Measurements from ENCODE around the gene CAND1.
"Not testable (repeated sequence)": the region's sequence is repeated elsewhere in the genome, so short reads cannot be mapped to it uniquely, and the experiment has no call there.

The CAND1 gene

DNA sequence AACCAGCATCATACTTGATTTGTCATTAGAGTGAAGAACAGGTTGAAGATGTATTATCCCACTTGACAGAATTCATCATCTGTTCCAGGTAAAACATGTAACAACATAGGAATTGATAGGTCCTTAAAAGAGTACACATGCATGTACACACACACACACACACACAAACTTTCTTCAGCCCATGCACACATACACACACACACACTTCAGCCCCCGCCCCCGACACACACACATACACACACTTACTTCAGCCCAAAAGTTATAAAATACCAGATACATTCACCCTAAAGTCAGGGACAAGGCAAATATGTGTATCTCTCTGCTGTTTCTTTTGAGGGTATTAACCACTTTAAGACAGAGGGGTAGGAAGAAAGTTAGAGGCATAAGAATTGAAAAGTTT is 15.4 kb downstream of the CAND1 start:
- DNase-seq = no peak

DNA sequence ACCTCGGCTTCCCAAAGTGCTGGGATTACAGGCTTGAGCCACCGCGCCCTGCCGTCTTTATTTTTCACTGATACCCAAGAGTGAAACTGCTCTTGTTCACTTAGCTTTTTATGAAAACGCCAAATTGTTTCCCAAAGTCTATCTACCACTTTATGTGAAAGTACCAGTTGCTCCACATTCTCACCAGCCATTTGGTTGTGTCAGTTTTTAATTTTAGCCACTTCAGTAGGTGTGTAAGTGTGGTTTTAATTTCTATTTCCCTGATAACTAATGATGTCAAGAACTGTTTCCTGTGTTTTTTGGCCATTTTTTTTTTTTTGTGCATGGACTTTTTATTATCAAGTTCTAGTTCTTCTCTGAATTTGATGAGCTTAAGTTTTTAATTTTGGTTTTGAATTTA is 17.1 kb downstream of the CAND1 start:
- DNase-seq = no peak

GRCh38 chr12:67287311-67287710 is 18.2 kb downstream of the CAND1 start:
- DNase-seq = no peak

GRCh38 chr12:67288561-67288960 is 19.4 kb downstream of the CAND1 start:
- DNase-seq = no peak

DNA sequence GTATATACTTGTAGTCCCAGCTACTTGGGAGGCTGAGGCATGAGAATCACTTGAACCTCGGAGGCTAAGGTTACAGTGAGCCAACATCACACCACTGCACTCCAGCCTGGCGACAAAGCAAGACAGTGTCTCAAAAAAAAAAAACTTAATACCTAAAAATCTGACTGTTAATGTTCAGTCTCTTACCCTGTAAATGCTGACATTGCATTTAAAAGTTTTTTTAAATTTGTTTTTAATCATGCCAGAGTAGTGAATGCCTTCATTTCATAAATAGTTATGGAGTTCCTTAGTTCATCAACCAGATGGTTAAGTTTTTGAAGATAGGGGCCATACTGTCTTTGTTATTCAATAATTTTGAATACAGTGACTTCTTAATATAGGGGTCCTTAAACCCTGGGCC is 21.2 kb downstream of the CAND1 start:
- no peak for DNase-seq

DNA sequence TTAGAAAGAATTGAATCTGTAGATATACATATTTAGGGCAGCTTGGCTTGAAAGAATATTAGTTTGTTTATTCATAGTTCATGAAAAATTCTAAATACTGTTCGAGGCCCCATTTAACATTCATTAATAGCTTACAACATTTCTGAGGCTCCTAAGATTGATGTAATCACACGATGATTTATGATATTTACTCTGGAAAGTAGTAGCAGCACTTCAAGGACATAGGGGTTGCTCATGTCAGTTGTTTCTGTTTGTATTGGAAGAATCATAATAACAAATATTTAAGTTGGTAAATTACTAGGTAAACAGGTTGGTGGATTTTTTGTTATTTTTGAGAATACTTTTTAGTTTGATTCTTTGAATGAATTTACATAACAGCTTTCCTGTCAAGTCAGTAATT is 30.4 kb downstream of the CAND1 start:
- DNase-seq = no peak

GRCh38 chr12:67299926-67300325 is 30.8 kb downstream of the CAND1 start:
- no peak for DNase-seq

GRCh38 chr12:67302162-67302561 is 33.0 kb downstream of the CAND1 start:
- no peak for DNase-seq

- DNase-seq = no peak
These were observed 36.4 kb downstream of the CAND1 start for GRCh38 chr12:67305544-67305943.

DNA sequence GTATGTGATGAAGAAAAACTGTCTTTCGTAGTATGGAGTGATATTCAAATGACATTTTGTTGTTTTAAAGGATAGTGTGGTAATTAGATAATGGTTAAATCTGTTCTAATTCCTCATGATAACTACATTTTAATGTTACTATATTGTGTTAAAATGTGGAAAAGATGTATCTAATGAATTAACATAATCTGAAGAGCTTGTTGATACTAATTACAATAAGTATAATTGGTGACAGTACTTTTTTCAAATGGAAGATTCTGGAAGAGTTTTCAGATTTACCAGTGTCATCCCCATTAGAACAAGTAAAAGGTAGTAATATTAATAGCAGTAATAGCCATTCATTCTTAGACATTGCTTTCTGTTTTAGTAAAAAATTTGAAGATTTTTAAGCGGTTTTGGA is 37.6 kb downstream of the CAND1 start:
- DNase-seq = no peak

GRCh38 chr12:67315661-67316060 is 46.5 kb downstream of the CAND1 start:
- peak; percentile 21 to 40 for DNase-seq

DNA sequence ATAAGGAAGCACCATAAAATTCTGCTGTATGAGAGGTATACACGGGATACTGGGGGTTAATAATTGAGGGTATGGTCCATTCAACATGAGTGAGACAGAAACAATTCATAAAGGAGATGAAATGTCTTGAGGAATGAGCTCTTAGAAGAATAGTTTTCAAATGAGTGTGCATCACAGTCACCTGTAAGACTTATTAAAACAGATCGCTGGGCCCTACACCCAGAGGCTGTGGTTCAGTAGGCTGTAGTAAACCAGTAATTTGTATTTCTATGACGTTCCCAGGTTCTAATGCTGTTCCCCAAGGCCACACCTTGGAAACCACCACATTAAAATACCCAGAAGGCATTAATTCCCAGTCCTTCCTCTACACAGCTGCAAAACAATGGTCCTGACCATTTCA is 49.6 kb downstream of the CAND1 start:
- no peak for DNase-seq

DNA sequence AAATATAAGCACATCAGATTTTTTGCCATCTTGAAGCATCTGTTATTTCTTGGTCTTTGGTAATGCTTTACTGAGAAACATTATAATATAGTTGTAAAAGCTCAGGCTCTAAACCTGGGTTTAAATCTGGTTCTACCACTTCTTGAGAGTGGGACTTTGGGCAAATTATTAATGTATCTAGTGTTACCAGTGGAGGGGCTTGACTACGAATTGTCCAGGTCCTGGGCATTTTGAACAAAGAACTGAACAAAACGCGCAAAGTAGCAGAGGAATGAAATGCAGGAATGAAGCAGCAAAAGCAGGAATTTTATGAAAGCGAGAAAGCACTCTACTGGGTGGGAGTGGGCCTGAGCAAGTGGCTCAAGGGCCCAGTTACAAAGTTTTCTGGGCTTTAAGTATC is 50.8 kb downstream of the CAND1 start:
- no peak for DNase-seq

GRCh38 chr12:67320614-67321295 is 51.6 kb downstream of the CAND1 start:
- DNase-seq = no peak

GRCh38 chr12:67322580-67322979 is 53.4 kb downstream of the CAND1 start:
- DNase-seq = no peak

GRCh38 chr12:67323007-67323406 is 53.8 kb downstream of the CAND1 start:
- no peak for DNase-seq

DNA sequence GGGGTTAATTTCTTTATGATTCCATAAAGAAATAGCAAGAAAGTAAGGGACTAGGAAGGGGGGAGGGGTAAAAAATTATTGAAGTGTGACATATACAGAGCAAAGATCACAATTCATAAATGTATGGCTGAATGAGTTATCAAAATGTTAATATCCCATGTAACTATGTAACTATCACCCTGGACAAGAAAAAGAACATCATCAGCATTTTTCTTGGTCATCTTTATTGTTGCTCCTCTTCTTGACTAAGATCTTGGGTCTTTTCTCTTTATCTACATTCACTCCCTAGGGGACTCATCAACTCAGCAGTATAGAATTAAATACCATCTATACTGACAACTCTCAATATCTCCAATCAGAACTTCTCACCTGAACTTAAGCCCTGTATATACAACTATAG is 57.5 kb downstream of the CAND1 start:
- DNase-seq = no peak

- DNase-seq = no peak
These were observed 58.3 kb downstream of the CAND1 start for GRCh38 chr12:67327466-67327865.

DNA sequence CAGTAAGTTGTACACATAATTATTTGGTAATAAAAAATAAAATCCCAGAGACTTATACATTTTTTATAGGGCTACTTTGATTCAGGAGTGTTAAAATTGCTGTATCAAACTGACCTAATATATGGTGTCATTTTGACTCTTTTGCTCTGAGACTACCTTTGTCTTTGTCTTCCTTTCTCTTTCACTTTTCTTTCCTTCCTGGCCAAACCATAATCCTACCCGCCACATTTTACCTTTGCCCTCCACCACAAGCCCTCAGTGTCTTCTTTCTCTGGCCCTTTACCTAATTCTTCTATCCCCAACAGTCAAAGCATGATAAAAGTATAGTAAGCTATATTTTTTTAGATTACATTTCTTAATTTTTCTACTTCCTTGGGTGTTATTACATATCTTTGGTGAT is 62.0 kb downstream of the CAND1 start:
- DNase-seq = no peak

- no peak for DNase-seq
These were observed 62.7 kb downstream of the CAND1 start for GRCh38 chr12:67331828-67332227.

GRCh38 chr12:67333649-67334048 is 64.5 kb downstream of the CAND1 start:
- no peak for DNase-seq

DNA sequence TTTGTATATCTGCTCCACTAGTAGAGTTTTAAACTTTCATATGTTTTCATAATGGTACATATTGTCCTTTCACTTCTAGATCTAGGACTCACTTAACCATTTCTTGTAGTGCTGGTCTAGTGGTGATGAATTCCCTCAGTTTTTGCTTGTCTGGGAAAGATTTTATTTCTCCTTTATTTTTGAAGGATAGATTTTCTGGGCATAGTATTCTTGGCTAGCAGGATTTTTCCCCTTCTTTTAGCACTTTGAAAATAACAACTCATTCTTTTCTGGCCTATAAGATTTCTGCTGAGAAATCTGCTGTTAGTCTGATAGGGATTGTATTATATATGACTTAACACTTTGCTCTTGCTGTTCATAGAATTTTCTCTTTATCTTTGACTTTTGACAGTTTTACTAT is 69.3 kb downstream of the CAND1 start:
- no peak for DNase-seq

GRCh38 chr12:67339530-67339929 is 70.4 kb downstream of the CAND1 start:
- DNase-seq = no peak

DNA sequence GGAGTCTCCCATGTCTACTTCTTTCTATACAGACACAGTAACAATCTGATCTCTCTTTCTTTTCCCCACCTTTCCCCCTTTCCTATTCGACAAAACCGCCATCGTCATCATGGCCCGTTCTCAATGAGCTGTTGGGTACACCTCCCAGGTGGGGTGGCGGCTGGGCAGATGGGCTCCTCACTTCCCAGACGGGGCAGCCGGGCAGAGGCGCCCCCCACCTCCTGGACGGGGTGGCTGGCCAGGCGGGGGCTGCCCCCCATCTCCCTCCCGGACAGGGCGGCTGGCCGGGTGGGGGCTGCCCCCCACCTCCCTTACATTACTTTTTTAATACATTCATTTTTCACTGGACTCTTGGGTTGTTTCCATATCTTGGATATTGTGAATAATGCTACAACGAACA is 71.9 kb downstream of the CAND1 start:
- not testable (repeated sequence) for DNase-seq

- no peak for DNase-seq
These were observed 76.0 kb downstream of the CAND1 start for GRCh38 chr12:67344979-67345710.

Data from Kasumi-1 (cell line).